CD4-positive, alpha-beta T cell (primary cell): ENCODE data around the gene CAMTA1. TPM values are rescaled to one million over a fixed set of nuclear protein-coding genes. Genes with fewer than 3 reads are reported as not detected.

Experiments used
- ATAC-seq: fragments of 200-7000 bp; cut with Tn5 transposase; one replicate; pipeline ENCODE4 v1.10.0; 2022; ENCODE audit warnings: mild to moderate bottlenecking; ENCODE audit not compliant: poor library complexity
- CTCF ChIA-PET: fragments of 350-600 bp; sonication (Branson Sonifier 250); formaldehyde crosslinking; loops from one replicate; lab custom pipeline; 2021; ENCODE audit warnings: antibody characterized with exemption, inconsistent platforms; lab: Charles Lee
- POLR2A ChIA-PET: fragments of 350-600 bp; sonication (Branson Sonifier 250); formaldehyde crosslinking; loops from one replicate; lab custom pipeline; 2021; ENCODE audit warnings: antibody characterized with exemption, inconsistent platforms; lab: Charles Lee
- DNase-seq, 14 experiments: peaks; one replicate each; pipeline ENCODE4 v3.0.0-alpha.2; 2013 to 2020; ENCODE audit warnings: mixed read lengths in 2 of 14
- H3K27ac ChIP-seq, 2 donors: one replicate each; pipeline versions ENCODE4 v1.5.1 to v1.7.0; 2013; ENCODE audit warnings: low read length in 2 of 2, low read depth in 1 of 2, mild to moderate bottlenecking in 1 of 2
- H3K27me3 ChIP-seq, 2 experiments: 1 replicate in 1 of 2; 2 replicates in 1 of 2; pipeline versions ENCODE4 v1.6.1 to v1.7.0; 2013; ENCODE audit warnings: low read length in 2 of 2, control low read depth in 1 of 2, mild to moderate bottlenecking in 1 of 2, moderate library complexity in 1 of 2; ENCODE audit not compliant: insufficient read depth in 2 of 2, control insufficient read depth in 1 of 2
- H3K36me3 ChIP-seq: one replicate; pipeline ENCODE4 v1.6.1; 2013; ENCODE audit warnings: low read length, control low read depth; ENCODE audit not compliant: insufficient read depth
- H3K4me1 ChIP-seq: one replicate; pipeline ENCODE4 v1.6.1; 2013; ENCODE audit warnings: low read length, control low read depth; ENCODE audit not compliant: insufficient read depth
- H3K4me3 ChIP-seq: one replicate; pipeline ENCODE4 v1.5.1; 2013; ENCODE audit warnings: mild to moderate bottlenecking, low read length, moderate library complexity
- H3K9me3 ChIP-seq, 2 experiments: 1 replicate in 1 of 2; 2 replicates in 1 of 2; pipeline versions ENCODE4 v1.6.1 to v1.7.0; 2013; ENCODE audit warnings: low read length in 2 of 2, mild to moderate bottlenecking in 2 of 2, control low read depth in 1 of 2, moderate library complexity in 1 of 2; ENCODE audit not compliant: control insufficient read depth in 1 of 2, insufficient read depth in 1 of 2
- H3K27ac Mint-ChIP-seq: one replicate; pipeline ENCODE4 v1.8.0; 2020; ENCODE audit warnings: mixed read lengths
- H3K27me3 Mint-ChIP-seq: one replicate; pipeline ENCODE4 v1.8.0; 2021; ENCODE audit warnings: mixed read lengths
- H3K36me3 Mint-ChIP-seq: one replicate; pipeline ENCODE4 v1.8.0; 2021; ENCODE audit warnings: low read depth, mixed read lengths
- H3K4me1 Mint-ChIP-seq: one replicate; pipeline ENCODE4 v1.8.0; 2021; ENCODE audit warnings: low read depth, mixed read lengths
- H3K4me3 Mint-ChIP-seq: one replicate; pipeline ENCODE4 v1.8.0; 2020; ENCODE audit warnings: mild to moderate bottlenecking, mixed read lengths
- H3K9me3 Mint-ChIP-seq: one replicate; pipeline ENCODE4 v1.8.0; 2020; ENCODE audit warnings: mixed read lengths
- intact Hi-C, 2 experiments: fragments of 100-400 bp; cut with DNase I in 1 of 2; cut with micrococcal nuclease in 1 of 2; formaldehyde crosslinking; loops; one replicate each; pipeline versions ENCODE4 v1.15.1 to v1.9.0; 2023 to 2025; cut with DNase I, micrococcal nuclease
- total RNA-seq, 174 experiments: library from RNA in 2 of 174; stranded (reverse) in 2 of 174; gene quantifications; one replicate each; pipeline ENCODE4 v1.2.3 and lab custom pipeline; 2021 to 2026
- TF ChIP-seq, protein P1 (sequence below): fragments of 200-600 bp; IDR thresholded peaks from one replicate; pipeline ENCODE4 v1.8.0; 2022; ENCODE audit warnings: antibody characterized with exemption, mild to moderate bottlenecking

The CAMTA1 gene
- total RNA-seq, 2 experiments from 2014 or later: 38.6 to 39.3 TPM

DNA sequence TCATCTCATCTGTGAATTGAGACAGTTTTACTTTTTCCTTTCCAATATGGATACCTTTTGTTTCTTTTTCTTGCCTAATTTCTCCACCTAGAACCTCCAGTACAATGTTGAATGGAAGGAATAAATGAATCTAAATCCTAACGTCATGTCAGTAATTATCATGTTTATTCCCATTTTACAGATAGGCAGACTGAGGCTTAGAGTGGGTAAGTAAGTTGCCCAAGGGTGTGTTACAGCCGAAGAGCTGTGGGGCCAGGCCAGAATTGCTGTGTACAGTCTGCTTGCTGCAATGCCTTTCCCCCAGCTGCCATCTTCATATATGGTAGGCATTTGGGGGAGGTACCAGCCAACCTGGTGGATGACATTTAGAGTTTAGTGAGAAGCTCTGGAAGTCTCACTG is 162.7 kb downstream of the CAMTA1 start:
- POLR2A ChIA-PET: no interaction called here
- H3K4me3 ChIP-seq: no peak overlapping the region
- H3K27ac Mint-ChIP-seq: no peak overlapping the region
- no peaks in the 10 kb centered on the region for H3K27me3 Mint-ChIP-seq
- intact Hi-C loops: no loop called here
- CTCF ChIA-PET: no interaction called here
- H3K9me3 ChIP-seq: no peaks in the 10 kb centered on the region
- DNase-seq: no peak
- H3K36me3 Mint-ChIP-seq: no peaks in the 10 kb centered on the region
- no peaks in the 10 kb centered on the region for H3K4me1 Mint-ChIP-seq
- H3K4me1 ChIP-seq: no peaks in the 10 kb centered on the region
- no peaks in the 10 kb centered on the region for H3K36me3 ChIP-seq
- no peak for ATAC-seq
- H3K27me3 ChIP-seq: no peaks in the 10 kb centered on the region
- H3K9me3 Mint-ChIP-seq: no peaks in the 10 kb centered on the region
- TF ChIP-seq, protein P1, sequence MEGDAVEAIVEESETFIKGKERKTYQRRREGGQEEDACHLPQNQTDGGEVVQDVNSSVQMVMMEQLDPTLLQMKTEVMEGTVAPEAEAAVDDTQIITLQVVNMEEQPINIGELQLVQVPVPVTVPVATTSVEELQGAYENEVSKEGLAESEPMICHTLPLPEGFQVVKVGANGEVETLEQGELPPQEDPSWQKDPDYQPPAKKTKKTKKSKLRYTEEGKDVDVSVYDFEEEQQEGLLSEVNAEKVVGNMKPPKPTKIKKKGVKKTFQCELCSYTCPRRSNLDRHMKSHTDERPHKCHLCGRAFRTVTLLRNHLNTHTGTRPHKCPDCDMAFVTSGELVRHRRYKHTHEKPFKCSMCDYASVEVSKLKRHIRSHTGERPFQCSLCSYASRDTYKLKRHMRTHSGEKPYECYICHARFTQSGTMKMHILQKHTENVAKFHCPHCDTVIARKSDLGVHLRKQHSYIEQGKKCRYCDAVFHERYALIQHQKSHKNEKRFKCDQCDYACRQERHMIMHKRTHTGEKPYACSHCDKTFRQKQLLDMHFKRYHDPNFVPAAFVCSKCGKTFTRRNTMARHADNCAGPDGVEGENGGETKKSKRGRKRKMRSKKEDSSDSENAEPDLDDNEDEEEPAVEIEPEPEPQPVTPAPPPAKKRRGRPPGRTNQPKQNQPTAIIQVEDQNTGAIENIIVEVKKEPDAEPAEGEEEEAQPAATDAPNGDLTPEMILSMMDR: no peak
- no peak overlapping the region for H3K4me3 Mint-ChIP-seq
- H3K27ac ChIP-seq: no peak overlapping the region

DNA sequence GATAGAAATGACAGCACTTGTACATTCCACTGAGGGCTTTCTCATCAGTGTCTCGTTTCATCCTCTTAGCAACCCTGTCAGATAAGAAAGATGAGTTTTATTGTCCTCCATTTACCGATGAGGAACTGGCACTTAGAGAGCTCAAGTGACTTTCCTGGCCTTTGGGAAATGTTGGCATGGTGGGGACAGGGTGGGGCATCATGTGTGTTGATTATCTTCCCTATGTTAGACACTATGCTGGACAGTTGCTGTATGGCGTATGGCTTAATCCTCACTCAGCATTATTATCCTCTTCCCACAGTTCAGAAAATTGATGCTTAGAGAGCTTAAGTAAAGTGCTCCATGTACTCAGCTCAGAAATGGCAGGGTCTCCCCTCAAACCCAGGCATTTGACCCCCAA is 163.2 kb downstream of the CAMTA1 start:
- no peak overlapping the region for H3K4me3 ChIP-seq
- DNase-seq: no peak
- ChIA-PET CTCF (no interaction called here), POLR2A (no interaction called here)
- H3K27me3 ChIP-seq: no peaks in the 10 kb centered on the region
- Mint-ChIP-seq H3K27me3 (no peaks in the 10 kb centered on the region), H3K4me3 (no peak overlapping the region), H3K9me3 (no peaks in the 10 kb centered on the region), H3K36me3 (no peaks in the 10 kb centered on the region), H3K27ac (no peak overlapping the region), H3K4me1 (no peaks in the 10 kb centered on the region)
- no peaks in the 10 kb centered on the region for H3K4me1 ChIP-seq
- no peak for ATAC-seq
- TF ChIP-seq, protein P1: no peak
- H3K36me3 ChIP-seq: no peaks in the 10 kb centered on the region
- no peak overlapping the region for H3K27ac ChIP-seq
- no peaks in the 10 kb centered on the region for H3K9me3 ChIP-seq
- intact Hi-C loops: no loop called here

DNA sequence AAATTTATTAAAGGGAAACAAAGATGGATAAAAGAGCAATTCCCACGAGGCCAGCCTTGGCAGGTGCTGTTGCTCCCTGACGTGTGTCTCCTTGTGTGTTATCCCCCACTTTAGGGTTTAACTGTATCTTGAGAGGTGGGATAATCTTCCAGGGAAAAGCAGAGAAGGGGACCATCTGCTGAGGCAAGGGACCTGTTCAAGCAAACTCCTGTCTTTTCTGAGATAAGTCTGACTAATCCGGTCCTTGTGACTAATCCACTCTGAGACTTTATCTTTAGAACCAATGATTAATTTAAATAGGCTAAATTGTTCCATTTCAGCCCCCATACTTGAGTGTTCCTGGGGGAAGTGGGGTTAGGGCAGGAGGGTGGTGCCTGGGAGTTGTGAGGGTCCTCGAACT is 163.6 kb downstream of the CAMTA1 start:
- Histone ChIP-seq H3K4me3 (no peak overlapping the region), H3K36me3 (no peaks in the 10 kb centered on the region), H3K4me1 (no peaks in the 10 kb centered on the region), H3K27me3 (no peaks in the 10 kb centered on the region), H3K9me3 (no peaks in the 10 kb centered on the region), H3K27ac (no peak overlapping the region)
- no peaks in the 10 kb centered on the region for H3K4me1 Mint-ChIP-seq
- DNase-seq (no peak), ATAC-seq (no peak)
- no peaks in the 10 kb centered on the region for H3K36me3 Mint-ChIP-seq
- H3K4me3 Mint-ChIP-seq: no peak overlapping the region
- intact Hi-C loops: no loop called here
- CTCF ChIA-PET: no interaction called here
- H3K27me3 Mint-ChIP-seq: no peaks in the 10 kb centered on the region
- no peak overlapping the region for H3K27ac Mint-ChIP-seq
- TF ChIP-seq, protein P1: no peak
- POLR2A ChIA-PET: no interaction called here
- H3K9me3 Mint-ChIP-seq: no peaks in the 10 kb centered on the region
